HCEC 1CT (cell line): ENCODE results near the gene TRIP10.
"Not testable (repeated sequence)": the region's sequence is repeated elsewhere in the genome, so short reads cannot be mapped to it uniquely, and the experiment has no call there.

Experiments
- DNase-seq: peaks from one replicate; pipeline ENCODE4 v3.0.0-alpha.2; 2017

TRIP10 gene

DNA sequence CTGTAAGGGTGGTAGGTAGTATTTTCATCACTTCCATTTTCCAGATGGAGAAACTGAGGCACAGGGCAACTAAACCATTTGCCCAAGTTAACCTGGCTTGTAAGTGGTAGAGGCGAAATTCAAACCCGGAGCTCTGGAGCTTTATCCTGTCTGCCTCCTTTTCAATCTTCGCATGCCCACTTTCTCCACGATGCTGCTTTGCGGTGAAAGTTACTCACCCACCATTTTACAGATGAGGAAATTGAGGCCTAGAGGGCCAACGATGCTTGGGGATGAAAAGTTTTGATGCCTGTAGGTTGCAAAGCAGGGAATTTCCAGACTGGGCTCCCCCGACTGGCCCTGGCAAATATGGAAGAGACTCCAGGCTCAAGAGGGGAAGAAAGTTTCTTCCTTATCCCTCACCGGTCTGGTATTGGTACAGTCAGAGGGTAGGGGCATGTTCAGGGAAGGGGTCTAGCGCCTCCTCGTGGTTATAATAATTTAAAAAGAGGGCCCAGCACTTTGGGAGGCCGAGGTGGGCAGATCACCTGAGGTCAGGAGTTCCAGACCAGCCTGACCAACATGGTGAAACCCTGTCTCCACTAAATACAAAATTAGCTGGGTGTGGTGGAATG lies 29.6 kb downstream of the TRIP10 start:
- DNase-seq, result peak; percentile 41

DNA sequence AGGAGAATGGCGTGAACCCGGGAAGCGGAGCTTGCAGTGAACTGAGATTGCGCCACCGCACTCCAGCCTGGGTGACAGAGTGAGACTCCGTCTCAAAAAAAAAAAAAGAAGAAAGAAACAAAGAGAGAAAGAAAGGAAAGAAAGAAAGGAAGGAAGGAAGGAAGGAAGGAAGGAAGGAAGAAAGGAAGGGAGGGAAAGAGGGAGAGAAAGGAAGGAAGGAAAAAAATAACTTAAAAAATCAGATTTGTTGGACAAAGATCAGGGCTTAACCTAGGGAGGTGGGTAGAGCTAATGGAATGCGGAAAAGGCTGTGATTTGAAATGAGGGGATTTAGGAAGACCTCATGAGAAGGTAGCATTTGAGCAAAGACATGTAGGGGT lies 32.2 kb downstream of the TRIP10 start:
- not testable (repeated sequence) for DNase-seq

GRCh38 chr19:6772028-6772865 lies 32.8 kb downstream of the TRIP10 start, which contains the start of gene VAV1:
TSS of gene VAV1 (plus strand) at chr19:6772708. CDS start at chr19:6772808, 100 bp downstream.
- no peak for DNase-seq

GRCh38 chr19:6772866-6773322 lies 33.4 kb downstream of the TRIP10 start:
- DNase-seq, result no peak

DNA sequence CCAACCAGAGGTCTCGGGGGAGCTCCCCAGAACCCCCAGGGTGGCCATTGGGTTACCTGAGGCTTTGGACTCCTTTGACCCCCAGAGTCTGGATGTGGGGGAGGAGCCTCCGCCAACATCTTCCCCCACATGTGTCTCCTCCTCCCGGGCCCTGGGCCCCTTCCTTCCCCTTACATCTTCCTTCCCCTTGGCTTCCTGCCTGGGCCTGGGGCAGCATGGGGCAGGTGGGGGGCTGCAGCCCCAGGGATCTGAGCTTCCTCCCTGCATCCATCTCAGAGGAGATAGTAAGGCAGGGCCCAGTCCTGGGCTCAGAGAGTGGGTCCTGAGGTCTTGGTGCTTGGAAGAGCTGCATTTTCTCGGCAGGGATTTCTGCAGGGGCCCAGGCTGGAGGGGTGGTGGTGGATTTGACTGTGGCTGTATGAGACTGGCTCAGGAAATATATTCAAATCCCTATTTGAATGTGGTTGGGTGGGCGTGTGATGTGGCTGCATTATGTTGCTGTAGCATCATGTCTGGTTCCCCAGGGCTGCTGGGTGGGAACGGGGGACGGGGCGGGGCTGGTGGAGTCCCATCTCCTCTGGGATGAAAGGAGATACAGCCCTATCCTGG lies 33.9 kb downstream of the TRIP10 start:
- DNase-seq, result no peak

DNA sequence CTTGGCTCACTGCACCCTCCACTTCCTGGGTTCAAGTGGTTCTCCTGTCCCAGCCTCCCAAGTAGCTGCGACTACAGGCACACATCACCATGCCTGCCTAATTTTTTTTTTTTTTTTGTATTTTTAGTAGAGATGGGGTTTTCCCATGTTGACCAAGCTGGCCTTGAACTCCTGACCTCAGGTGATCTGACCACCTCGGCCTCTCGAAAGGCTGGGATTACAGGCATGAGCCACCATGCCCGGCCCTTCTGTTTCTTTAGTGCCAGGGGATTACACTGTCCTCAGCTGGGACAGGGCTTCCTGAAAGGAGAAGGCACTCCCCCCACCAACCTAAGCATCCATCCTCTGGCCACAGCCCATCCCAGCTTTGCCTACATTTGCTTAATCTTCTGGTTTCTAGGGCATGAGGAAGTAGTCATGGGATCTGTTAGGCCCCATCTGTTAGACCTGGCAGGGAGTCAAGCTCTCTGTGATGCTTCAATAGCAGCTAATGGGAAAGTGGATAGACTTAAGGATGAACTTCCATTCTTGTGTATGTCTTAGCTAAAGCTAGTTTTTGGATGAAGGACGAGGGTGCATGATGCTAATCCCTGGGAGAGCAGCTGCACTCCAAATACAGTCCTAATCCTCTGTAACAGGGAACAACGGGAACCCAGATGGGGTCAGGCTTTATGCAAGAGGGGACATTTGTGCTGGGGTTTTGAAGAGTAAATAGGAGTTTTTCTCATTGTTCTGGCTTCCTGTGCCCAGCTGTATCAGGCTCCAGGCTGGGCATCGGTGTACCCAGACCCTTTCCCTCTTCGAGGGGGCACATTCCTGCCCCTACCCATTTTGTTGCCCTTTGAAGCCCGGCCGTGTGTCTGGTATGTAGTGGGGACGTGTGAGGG lies 35.6 kb downstream of the TRIP10 start:
- peak; percentile 52 for DNase-seq

- DNase-seq, result not testable (repeated sequence)
Measured at GRCh38 chr19:6776045-6776444, 36.6 kb downstream of the TRIP10 start.

- no peak for DNase-seq
Measured at GRCh38 chr19:6776999-6777398, 37.5 kb downstream of the TRIP10 start.

DNA sequence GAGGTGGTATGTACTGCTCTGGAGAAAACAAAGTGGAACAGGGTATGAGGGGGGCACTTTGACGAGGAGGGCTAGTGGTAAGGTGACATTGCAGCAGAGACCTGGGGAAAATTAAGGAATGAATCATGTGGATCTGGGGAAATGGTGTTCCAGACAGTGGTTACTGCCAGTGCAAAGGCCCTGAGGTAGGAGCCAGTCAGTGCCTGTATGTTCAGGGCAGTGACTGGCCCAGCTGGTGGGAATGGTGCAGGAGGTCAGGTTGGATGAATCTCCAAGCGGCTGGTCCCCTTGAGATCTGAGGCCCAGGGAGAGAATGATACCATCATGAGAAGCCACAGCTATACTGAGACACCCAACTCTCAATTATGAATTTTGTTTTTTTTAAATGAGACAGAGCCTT lies 38.0 kb downstream of the TRIP10 start:
- DNase-seq, result no peak

DNA sequence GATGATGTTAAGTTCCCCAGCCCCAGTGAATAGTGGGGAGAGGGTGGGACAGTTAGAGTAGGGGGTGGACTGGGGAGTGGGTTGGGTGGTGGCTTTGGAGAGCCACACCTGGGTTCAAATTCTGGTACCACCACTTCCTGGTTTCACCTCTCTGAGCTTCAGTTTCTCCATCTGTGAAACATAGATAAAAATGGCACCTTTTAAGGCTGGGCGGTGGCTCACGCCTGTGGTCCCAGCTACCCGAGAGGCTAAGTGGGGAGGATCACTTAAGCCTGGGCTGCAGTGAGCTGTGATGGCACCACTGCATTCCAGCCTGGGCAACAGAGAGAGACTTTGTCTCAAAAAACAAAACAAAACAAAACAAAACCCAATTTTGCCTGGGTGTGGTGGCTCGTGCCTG lies 38.9 kb downstream of the TRIP10 start:
- DNase-seq, result no peak

- DNase-seq, result no peak
Measured at GRCh38 chr19:6779206-6779605, 39.7 kb downstream of the TRIP10 start.

- no peak for DNase-seq
Measured at GRCh38 chr19:6787393-6787792, 47.9 kb downstream of the TRIP10 start.

- no peak for DNase-seq
Measured at GRCh38 chr19:6788896-6789295, 49.4 kb downstream of the TRIP10 start.

GRCh38 chr19:6790194-6791128 lies 51.0 kb downstream of the TRIP10 start:
- no peak for DNase-seq

DNA sequence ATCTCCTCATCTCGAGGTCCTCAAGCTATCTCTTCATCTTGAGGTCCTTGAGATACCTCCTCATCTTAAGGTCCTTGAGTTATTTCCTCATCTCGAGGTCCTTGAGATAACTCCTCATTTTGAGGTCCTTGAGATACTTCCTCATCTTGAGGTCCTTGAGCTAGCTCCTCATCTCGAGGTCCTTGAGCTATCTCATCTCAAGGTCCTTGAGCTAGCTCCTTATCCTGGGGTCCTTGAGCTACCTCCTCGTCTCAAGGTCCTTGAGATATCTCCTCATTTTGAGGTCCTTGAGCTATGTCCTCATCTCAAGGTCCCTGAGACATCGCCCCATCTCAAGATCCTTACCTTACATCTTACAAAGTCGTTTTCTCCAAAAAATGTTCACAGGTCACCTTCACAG lies 51.8 kb downstream of the TRIP10 start:
- no peak for DNase-seq

DNA sequence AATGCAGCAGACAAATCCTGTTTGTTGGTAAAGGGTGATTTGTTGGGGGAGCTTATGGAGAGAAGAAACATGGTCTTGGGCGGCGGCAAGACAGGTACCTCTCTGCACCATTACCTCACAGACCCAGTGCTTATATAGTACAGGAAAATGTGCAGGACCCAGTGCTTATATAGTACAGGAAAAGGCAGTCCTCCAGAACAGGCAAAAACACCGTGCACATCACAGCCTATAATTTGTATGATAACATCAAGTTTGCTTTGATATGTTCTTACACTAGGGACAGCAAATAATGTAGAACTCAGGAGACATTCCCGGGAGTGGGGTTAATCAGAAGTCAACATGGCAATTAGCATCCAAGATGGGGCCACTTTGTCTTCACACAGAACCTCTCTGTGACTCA lies 53.9 kb downstream of the TRIP10 start:
- no peak for DNase-seq

DNA sequence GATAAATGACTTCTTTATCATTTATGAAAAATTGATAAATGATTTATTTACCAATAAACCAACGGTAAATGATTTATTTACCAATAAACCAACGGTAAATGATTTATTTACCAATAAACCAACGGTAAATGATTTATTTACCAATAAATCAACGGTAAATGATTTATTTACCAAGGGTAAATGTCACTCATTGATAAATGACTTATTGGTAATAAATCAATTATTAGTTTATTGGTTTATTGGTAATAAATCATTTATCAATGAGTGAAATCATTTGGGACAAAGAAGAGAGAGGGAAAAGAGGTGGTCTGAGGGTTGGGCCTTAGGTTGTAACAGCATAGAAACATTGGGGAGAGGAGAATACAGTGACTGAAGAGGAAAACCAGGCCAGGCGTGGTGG lies 54.5 kb downstream of the TRIP10 start:
- DNase-seq, result no peak

GRCh38 chr19:6794686-6795431 lies 55.4 kb downstream of the TRIP10 start:
- DNase-seq, result no peak

DNA sequence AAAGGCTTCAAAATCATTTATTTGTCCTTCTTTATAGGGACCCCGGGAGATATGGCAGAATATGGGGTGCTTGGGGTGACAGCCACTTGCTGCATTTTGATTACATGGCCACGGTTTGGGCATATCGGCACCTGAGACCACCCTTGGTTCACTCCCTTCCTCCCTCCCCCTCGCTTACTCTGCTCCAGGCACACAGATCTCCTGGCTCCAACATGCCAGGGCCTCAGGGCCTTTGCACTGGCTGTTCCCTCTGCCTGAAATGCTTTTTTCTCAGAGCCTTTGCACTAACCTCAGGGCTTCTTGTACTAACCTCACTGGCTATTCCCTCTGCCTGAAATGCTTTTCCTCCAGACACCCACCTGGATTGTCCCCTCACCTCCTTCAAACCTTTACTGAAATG lies 56.8 kb downstream of the TRIP10 start:
- DNase-seq, result no peak

- no peak for DNase-seq
Measured at GRCh38 chr19:6797646-6798045, 58.2 kb downstream of the TRIP10 start.
